ENCODE data around the gene ZNF189.

- no peak for TF ChIP-seq POLR2A (IDR thresholded peaks at IDR 0.05)
- no peak for TF ChIP-seq CTCF (IDR thresholded peaks at IDR 0.05)
Observed at GRCh38 chr9:101403516-101404285, 5.0 kb downstream of the ZNF189 start.
